Measurements from ENCODE around the gene PBX1. TPM values are rescaled to one million over a fixed set of nuclear protein-coding genes. Genes with fewer than 3 reads are reported as not detected.

The PBX1 gene
- polyA plus RNA-seq, 3 donors, result 0.07 TPM; not detected in 2

- Mint-ChIP-seq H3K9me3 (no peaks in the 10 kb centered on the region), H3K27me3 (ENCODE audit: low read depth in 3 of 3) (peaks cover 6 to 13% (median 9%) of the 10 kb centered on the region in 3 donors), H3K36me3 (no peaks in the 10 kb centered on the region), H3K4me3 (no peak overlapping the region), H3K4me1 (peaks cover 4% of the 10 kb centered on the region), H3K27ac (no peak overlapping the region)
- WGBS (ENCODE audit: insufficient coverage), result no CpG with 5 or more reads among the region's 6 CpGs
- H4K20me1 ChIP-seq (ENCODE audit: insufficient read depth, low read length), result no peaks in the 10 kb centered on the region
- H3K9me3 ChIP-seq (replicated peaks in 1 of 2; ENCODE audit: control insufficient read depth in 1 of 2, insufficient read depth in 1 of 2, low read length in 2 of 2), result no peaks in the 10 kb centered on the region
- H3K27me3 ChIP-seq (ENCODE audit: control insufficient read depth in 2 of 2, insufficient read depth in 2 of 2, low read length in 2 of 2), result peaks cover 2 to 3% of the 10 kb centered on the region in 2 donors
- no peaks in the 10 kb centered on the region for H3K79me2 ChIP-seq (ENCODE audit: insufficient read depth, low read length)
- no peak overlapping the region for H3K4me2 ChIP-seq (replicated peaks; ENCODE audit: extremely low read depth, low read length, poor library complexity, severe bottlenecking)
- no peak overlapping the region for H3K9ac ChIP-seq (ENCODE audit: insufficient read depth, low read length, poor library complexity, severe bottlenecking)
- H3K27ac ChIP-seq (ENCODE audit: low read depth in 1 of 2, low read length in 2 of 2), result no peak overlapping the region
- intact Hi-C loops (cut with micrococcal nuclease), result no loop called here
- DNase-seq, result no peak
- H3K36me3 ChIP-seq (replicated peaks in 1 of 2; ENCODE audit: control insufficient read depth in 1 of 2, insufficient read depth in 2 of 2, low read length in 2 of 2), result no peaks in the 10 kb centered on the region
- TF ChIP-seq CTCF (IDR thresholded peaks at IDR 0.05), result no peak
- H3K4me3 ChIP-seq (replicated peaks in 1 of 3; ENCODE audit: low read depth in 2 of 3, low read length in 3 of 3), result no peak overlapping the region
- H3K4me1 ChIP-seq (ENCODE audit: control insufficient read depth in 1 of 2, insufficient read depth in 2 of 2, low read length in 2 of 2), result no peaks in the 10 kb centered on the region
- H2AFZ ChIP-seq (ENCODE audit: insufficient read depth, low read depth, low read length, poor library complexity, severe bottlenecking), result no peak overlapping the region
Observed at GRCh38 chr1:164598719-164599118, 39.7 kb downstream of the PBX1 start.

- no peaks in the 10 kb centered on the region for H3K36me3 ChIP-seq (replicated peaks in 1 of 2; ENCODE audit: control insufficient read depth in 1 of 2, insufficient read depth in 2 of 2, low read length in 2 of 2)
- no peak overlapping the region for H3K27ac Mint-ChIP-seq
- no peak for TF ChIP-seq CTCF (IDR thresholded peaks at IDR 0.05)
Observed at GRCh38 chr1:164599272-164599671, 40.3 kb downstream of the PBX1 start.

More at GRCh38 chr1:164599272-164599671, 40.3 kb downstream of the PBX1 start:
- Mint-ChIP-seq H3K27me3 (ENCODE audit: low read depth in 3 of 3) (peaks cover 6 to 13% (median 9%) of the 10 kb centered on the region in 3 donors), H3K4me3 (no peak overlapping the region), H3K36me3 (no peaks in the 10 kb centered on the region), H3K9me3 (no peaks in the 10 kb centered on the region), H3K4me1 (peaks cover 4% of the 10 kb centered on the region)
- Histone ChIP-seq H3K79me2 (ENCODE audit: insufficient read depth, low read length) (no peaks in the 10 kb centered on the region), H3K4me2 (replicated peaks; ENCODE audit: extremely low read depth, low read length, poor library complexity, severe bottlenecking) (no peak overlapping the region), H3K9me3 (replicated peaks in 1 of 2; ENCODE audit: control insufficient read depth in 1 of 2, insufficient read depth in 1 of 2, low read length in 2 of 2) (no peaks in the 10 kb centered on the region), H3K27me3 (ENCODE audit: control insufficient read depth in 2 of 2, insufficient read depth in 2 of 2, low read length in 2 of 2) (peaks cover 2 to 3% of the 10 kb centered on the region in 2 donors), H3K4me1 (ENCODE audit: control insufficient read depth in 1 of 2, insufficient read depth in 2 of 2, low read length in 2 of 2) (no peaks in the 10 kb centered on the region), H3K9ac (ENCODE audit: insufficient read depth, low read length, poor library complexity, severe bottlenecking) (no peak overlapping the region), H2AFZ (ENCODE audit: insufficient read depth, low read depth, low read length, poor library complexity, severe bottlenecking) (no peak overlapping the region), H3K27ac (ENCODE audit: low read depth in 1 of 2, low read length in 2 of 2) (no peak overlapping the region), H4K20me1 (ENCODE audit: insufficient read depth, low read length) (no peaks in the 10 kb centered on the region), H3K4me3 (replicated peaks in 1 of 3; ENCODE audit: low read depth in 2 of 3, low read length in 3 of 3) (no peak overlapping the region)
- intact Hi-C loops (cut with micrococcal nuclease), result no loop called here
- no peak for DNase-seq
- 100% methylated on average over 1 of the region's 5 CpGs for WGBS (ENCODE audit: insufficient coverage)

All from CD14-positive monocyte (primary cell).